ENCODE results near the gene IST1. TPM values are rescaled to one million over a fixed set of nuclear protein-coding genes. Genes with fewer than 3 reads are reported as not detected.

The IST1 gene
- total RNA-seq (2022; extraction: Qiagen RNA extraction): 159 to 183 TPM (median 169 TPM) in 5 replicates

GRCh38 chr16:71894921-71895678, at the start of gene IST1:
IST1 (plus strand) TSS chr16:71895531; CDS start chr16:71915641, 20,110 bp downstream.

GRCh38 chr16:71845639-71846430, 49.5 kb upstream of the IST1 start, which contains the start of gene ATXN1L:
ATXN1L (plus strand) TSS chr16:71845976; CDS start chr16:71849741, 3,765 bp downstream.

GRCh38 chr16:71883849-71884638, 11.3 kb upstream of the IST1 start, which contains the start of gene ZNF821:
ZNF821 (minus strand) TSS chr16:71884182; CDS start chr16:71879946, 4,236 bp downstream.

Other genes starting within 250 kb of the IST1 start
- 9.7 to 12.2 TPM (median 10.3 TPM) in 5 replicates for gene PHLPP2, start 170.8 kb upstream of the IST1 start, total RNA-seq (2022; extraction: Qiagen RNA extraction)
- 40.3 to 50.3 TPM (median 44.1 TPM) in 5 replicates for gene AP1G1, start 86.7 kb upstream of the IST1 start, total RNA-seq (2022; extraction: Qiagen RNA extraction)
- gene ATXN1L, start 49.6 kb upstream of the IST1 start, total RNA-seq (2022; extraction: Qiagen RNA extraction): 13.5 to 19.0 TPM (median 17.5 TPM) in 5 replicates
- 3.1 to 5.3 TPM (median 4.1 TPM) in 5 replicates for gene ZNF821, start 11.3 kb upstream of the IST1 start, total RNA-seq (2022; extraction: Qiagen RNA extraction)
- not detected in 5 replicates for gene PKD1L3, start 104.9 kb downstream of the IST1 start, total RNA-seq (2022; extraction: Qiagen RNA extraction)
- gene DHODH, start 113.2 kb downstream of the IST1 start, total RNA-seq (2022; extraction: Qiagen RNA extraction): 10.9 to 14.8 TPM (median 11.9 TPM) in 5 replicates
- gene HP, start 159.0 kb downstream of the IST1 start, total RNA-seq (2022; extraction: Qiagen RNA extraction): 0.33 TPM in 1 of 5 replicates, not detected in the others
- gene HPR, start 167.7 kb downstream of the IST1 start, total RNA-seq (2022; extraction: Qiagen RNA extraction): not detected in 5 replicates
- gene TXNL4B, start 198.1 kb downstream of the IST1 start, total RNA-seq (2022; extraction: Qiagen RNA extraction): 16.2 to 22.7 TPM (median 21.3 TPM) in 5 replicates
- 48.0 to 53.4 TPM (median 49.3 TPM) in 5 replicates for gene DHX38, start 198.3 kb downstream of the IST1 start, total RNA-seq (2022; extraction: Qiagen RNA extraction)

Measured in A549 treated with Mapracorat at 1 μM for 4 hours (cell line).